OCI-LY1 (cell line): ENCODE measurements around the gene MEFV.

ENCODE experiments used
- EZH2 ChIP-seq: fragments of 200-600 bp; sonication (generic), shearing (Covaris generic); IDR thresholded peaks from 2 replicates; pipeline ENCODE4 v1.8.0; 2017; ENCODE audit warnings: borderline replicate concordance, mixed run types, mild to moderate bottlenecking, antibody characterized with exemption, low read length, moderate library complexity, mixed read lengths
- TF ChIP-seq, protein P1 (sequence below): fragments of 200-600 bp; sonication (generic), shearing (Covaris generic); IDR thresholded peaks from 2 replicates; pipeline ENCODE4 v1.5.1; 2017; ENCODE audit warnings: mild to moderate bottlenecking, antibody characterized with exemption, low read length, moderate library complexity, mixed read lengths

DNA sequence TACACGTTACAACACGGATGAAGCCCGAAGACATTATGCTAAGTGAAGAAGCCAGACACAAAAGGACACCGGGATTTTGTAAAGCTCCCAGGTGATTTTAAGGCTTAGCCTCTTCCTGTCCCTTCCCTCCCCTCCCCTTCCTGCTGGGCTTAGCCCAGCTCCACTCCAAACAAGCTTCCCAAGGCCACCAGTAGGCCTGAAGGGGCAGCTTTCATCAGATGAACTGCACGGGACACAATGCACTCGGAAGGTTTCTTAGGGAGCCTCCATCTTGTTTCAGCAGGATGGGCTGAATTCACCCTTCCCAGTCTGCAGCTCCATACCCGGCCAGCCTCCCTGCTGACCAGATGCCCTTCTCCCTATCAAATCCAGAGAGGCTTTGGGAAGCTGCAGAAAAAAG lies 10.4 kb downstream of the MEFV start:
- TF ChIP-seq, protein P1, sequence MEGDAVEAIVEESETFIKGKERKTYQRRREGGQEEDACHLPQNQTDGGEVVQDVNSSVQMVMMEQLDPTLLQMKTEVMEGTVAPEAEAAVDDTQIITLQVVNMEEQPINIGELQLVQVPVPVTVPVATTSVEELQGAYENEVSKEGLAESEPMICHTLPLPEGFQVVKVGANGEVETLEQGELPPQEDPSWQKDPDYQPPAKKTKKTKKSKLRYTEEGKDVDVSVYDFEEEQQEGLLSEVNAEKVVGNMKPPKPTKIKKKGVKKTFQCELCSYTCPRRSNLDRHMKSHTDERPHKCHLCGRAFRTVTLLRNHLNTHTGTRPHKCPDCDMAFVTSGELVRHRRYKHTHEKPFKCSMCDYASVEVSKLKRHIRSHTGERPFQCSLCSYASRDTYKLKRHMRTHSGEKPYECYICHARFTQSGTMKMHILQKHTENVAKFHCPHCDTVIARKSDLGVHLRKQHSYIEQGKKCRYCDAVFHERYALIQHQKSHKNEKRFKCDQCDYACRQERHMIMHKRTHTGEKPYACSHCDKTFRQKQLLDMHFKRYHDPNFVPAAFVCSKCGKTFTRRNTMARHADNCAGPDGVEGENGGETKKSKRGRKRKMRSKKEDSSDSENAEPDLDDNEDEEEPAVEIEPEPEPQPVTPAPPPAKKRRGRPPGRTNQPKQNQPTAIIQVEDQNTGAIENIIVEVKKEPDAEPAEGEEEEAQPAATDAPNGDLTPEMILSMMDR, result no peak
- no peak for TF ChIP-seq EZH2
